Activated naive CD8-positive, alpha-beta T cell treated with anti-CD3 and anti-CD28 coated beads for 36 hours (primary cell): Measurements from ENCODE around the gene CAD. TPM values are rescaled to one million over a fixed set of nuclear protein-coding genes. Genes with fewer than 3 reads are reported as not detected.
"Not testable (repeated sequence)": the region's sequence is repeated elsewhere in the genome, so short reads cannot be mapped to it uniquely, and the experiment has no call there.

Source experiments
- DNase-seq: peaks from one replicate; pipeline ENCODE4 v3.0.0; 2021
- H3K27ac Mint-ChIP-seq: one replicate; pipeline ENCODE4 v1.8.0; 2022; ENCODE audit warnings: mild to moderate bottlenecking, moderate library complexity, mixed read lengths
- H3K27me3 Mint-ChIP-seq: one replicate; pipeline ENCODE4 v1.8.0; 2022; ENCODE audit warnings: mild to moderate bottlenecking, mixed read lengths
- H3K36me3 Mint-ChIP-seq: one replicate; pipeline ENCODE4 v1.8.0; 2021; ENCODE audit warnings: mild to moderate bottlenecking, mixed read lengths
- H3K4me1 Mint-ChIP-seq: one replicate; pipeline ENCODE4 v1.8.0; 2021; ENCODE audit warnings: mixed read lengths
- H3K4me3 Mint-ChIP-seq: one replicate; pipeline ENCODE4 v1.8.0; 2022; ENCODE audit warnings: mild to moderate bottlenecking, moderate library complexity, mixed read lengths
- H3K9me3 Mint-ChIP-seq: one replicate; pipeline ENCODE4 v1.8.0; 2022; ENCODE audit warnings: mixed read lengths
- total RNA-seq, 2 experiments: library from RNA; stranded (reverse); gene quantifications; one replicate each; pipeline ENCODE4 v1.2.3, GENCODE V29; 2021

The CAD gene
- total RNA-seq, 2 experiments from 2014 or later, result 134 TPM

GRCh38 chr2:27189989-27190388, 27.2 kb upstream of the CAD start:
- H3K27me3 Mint-ChIP-seq, result peaks cover 7% of the 10 kb centered on the region
- no peak overlapping the region for H3K4me3 Mint-ChIP-seq
- H3K27ac Mint-ChIP-seq, result no peak overlapping the region
- DNase-seq, result no peak
- no peaks in the 10 kb centered on the region for H3K9me3 Mint-ChIP-seq
- H3K36me3 Mint-ChIP-seq, result no peaks in the 10 kb centered on the region
- H3K4me1 Mint-ChIP-seq, result peaks cover 4% of the 10 kb centered on the region

GRCh38 chr2:27191070-27191829, 25.9 kb upstream of the CAD start:
- H3K4me3 Mint-ChIP-seq, result no peak overlapping the region
- peak; percentile 33 for DNase-seq
- H3K27ac Mint-ChIP-seq, result no peak overlapping the region
- H3K36me3 Mint-ChIP-seq, result no peaks in the 10 kb centered on the region
- H3K27me3 Mint-ChIP-seq, result peaks cover 4% of the 10 kb centered on the region
- H3K9me3 Mint-ChIP-seq, result no peaks in the 10 kb centered on the region
- H3K4me1 Mint-ChIP-seq, result peaks cover 4% of the 10 kb centered on the region

- Mint-ChIP-seq H3K4me3 (no peak overlapping the region), H3K27me3 (no peaks in the 10 kb centered on the region), H3K36me3 (peaks cover 2% of the 10 kb centered on the region), H3K27ac (no peak overlapping the region), H3K4me1 (peaks cover 4% of the 10 kb centered on the region), H3K9me3 (no peaks in the 10 kb centered on the region)
- no peak for DNase-seq
Observed at GRCh38 chr2:27194538-27195354, 22.4 kb upstream of the CAD start.

GRCh38 chr2:27195799-27196198, 21.4 kb upstream of the CAD start:
- not testable (repeated sequence) for H3K27me3 Mint-ChIP-seq, H3K36me3 Mint-ChIP-seq, DNase-seq, H3K27ac Mint-ChIP-seq, H3K9me3 Mint-ChIP-seq, H3K4me1 Mint-ChIP-seq, H3K4me3 Mint-ChIP-seq

GRCh38 chr2:27198068-27198467, 19.1 kb upstream of the CAD start:
- not testable (repeated sequence) for H3K36me3 Mint-ChIP-seq, H3K4me3 Mint-ChIP-seq, H3K9me3 Mint-ChIP-seq, DNase-seq, H3K4me1 Mint-ChIP-seq, H3K27ac Mint-ChIP-seq, H3K27me3 Mint-ChIP-seq

- H3K9me3 Mint-ChIP-seq, result no peaks in the 10 kb centered on the region
- H3K27ac Mint-ChIP-seq, result no peak overlapping the region
- H3K4me1 Mint-ChIP-seq, result peaks cover 3% of the 10 kb centered on the region
- no peak overlapping the region for H3K4me3 Mint-ChIP-seq
- DNase-seq, result no peak
- H3K36me3 Mint-ChIP-seq, result peaks cover 6% of the 10 kb centered on the region
- H3K27me3 Mint-ChIP-seq, result no peaks in the 10 kb centered on the region
Observed at GRCh38 chr2:27198627-27199026, 18.5 kb upstream of the CAD start.

- Mint-ChIP-seq H3K27me3 (no peaks in the 10 kb centered on the region), H3K4me1 (peaks cover 3% of the 10 kb centered on the region), H3K4me3 (no peak overlapping the region), H3K36me3 (peaks cover 6% of the 10 kb centered on the region), H3K27ac (no peak overlapping the region), H3K9me3 (no peaks in the 10 kb centered on the region)
- DNase-seq, result no peak
Observed at GRCh38 chr2:27199241-27199640, 17.9 kb upstream of the CAD start.

GRCh38 chr2:27201675-27202074, 15.5 kb upstream of the CAD start:
- Mint-ChIP-seq H3K4me3 (no peak overlapping the region), H3K9me3 (no peaks in the 10 kb centered on the region), H3K4me1 (peaks cover 5% of the 10 kb centered on the region), H3K27ac (peak overlapping the region; percentile 16), H3K36me3 (peaks cover 6% of the 10 kb centered on the region), H3K27me3 (no peaks in the 10 kb centered on the region)
- DNase-seq, result no peak

GRCh38 chr2:27202854-27203253, 14.3 kb upstream of the CAD start:
- Mint-ChIP-seq H3K4me1 (peaks cover 11% of the 10 kb centered on the region), H3K27ac (no peak overlapping the region), H3K36me3 (peaks cover 6% of the 10 kb centered on the region), H3K27me3 (no peaks in the 10 kb centered on the region), H3K9me3 (no peaks in the 10 kb centered on the region), H3K4me3 (no peak overlapping the region)
- DNase-seq, result no peak

- Mint-ChIP-seq H3K36me3 (peaks cover 10% of the 10 kb centered on the region), H3K27me3 (no peaks in the 10 kb centered on the region), H3K4me1 (peaks cover 14% of the 10 kb centered on the region), H3K9me3 (no peaks in the 10 kb centered on the region), H3K27ac (peak overlapping the region; percentile 45), H3K4me3 (no peak overlapping the region)
- no peak for DNase-seq
Observed at GRCh38 chr2:27203741-27204140, 13.4 kb upstream of the CAD start.

GRCh38 chr2:27204566-27204965, 12.6 kb upstream of the CAD start:
- Mint-ChIP-seq H3K4me1 (peaks cover 22% of the 10 kb centered on the region), H3K4me3 (no peak overlapping the region), H3K27ac (no peak overlapping the region), H3K27me3 (no peaks in the 10 kb centered on the region), H3K36me3 (peaks cover 10% of the 10 kb centered on the region), H3K9me3 (no peaks in the 10 kb centered on the region)
- DNase-seq, result no peak

GRCh38 chr2:27205206-27205605, 12.0 kb upstream of the CAD start:
- H3K4me3 Mint-ChIP-seq, result no peak overlapping the region
- no peaks in the 10 kb centered on the region for H3K27me3 Mint-ChIP-seq
- no peaks in the 10 kb centered on the region for H3K9me3 Mint-ChIP-seq
- H3K36me3 Mint-ChIP-seq, result peaks cover 14% of the 10 kb centered on the region
- no peak for DNase-seq
- peaks cover 28% of the 10 kb centered on the region for H3K4me1 Mint-ChIP-seq
- peak overlapping the region; percentile 27 for H3K27ac Mint-ChIP-seq

GRCh38 chr2:27206346-27206745, 10.8 kb upstream of the CAD start:
- Mint-ChIP-seq H3K4me1 (peaks cover 29% of the 10 kb centered on the region), H3K27me3 (no peaks in the 10 kb centered on the region), H3K9me3 (no peaks in the 10 kb centered on the region), H3K27ac (no peak overlapping the region), H3K4me3 (no peak overlapping the region), H3K36me3 (peaks cover 12% of the 10 kb centered on the region)
- no peak for DNase-seq

GRCh38 chr2:27208486-27209050, 8.6 kb upstream of the CAD start:
- peak overlapping the region; percentile 11 for H3K27ac Mint-ChIP-seq
- no peak overlapping the region for H3K4me3 Mint-ChIP-seq
- H3K4me1 Mint-ChIP-seq, result peaks cover 29% of the 10 kb centered on the region
- no peaks in the 10 kb centered on the region for H3K27me3 Mint-ChIP-seq
- H3K9me3 Mint-ChIP-seq, result no peaks in the 10 kb centered on the region
- peaks cover 15% of the 10 kb centered on the region for H3K36me3 Mint-ChIP-seq
- DNase-seq, result no peak

GRCh38 chr2:27209621-27210401, 7.4 kb upstream of the CAD start:
- H3K4me3 Mint-ChIP-seq, result peak overlapping the region; percentile 58
- peak overlapping the region; percentile 57 for H3K27ac Mint-ChIP-seq
- H3K9me3 Mint-ChIP-seq, result no peaks in the 10 kb centered on the region
- H3K4me1 Mint-ChIP-seq, result peaks cover 34% of the 10 kb centered on the region
- H3K36me3 Mint-ChIP-seq, result peaks cover 18% of the 10 kb centered on the region
- DNase-seq, result no peak
- no peaks in the 10 kb centered on the region for H3K27me3 Mint-ChIP-seq
